SK-N-SH treated with all-trans-retinoic acid at 6 μM for 48 hours (cell line): ENCODE measurements around the gene FAM8A1.

Experiments
- ISL1 ChIP-seq: fragments of 250-450 bp; sonication (Bioruptor Pico); IDR thresholded peaks from 2 replicates; pipeline ENCODE4 v2.1.2; 2022; ENCODE audit warnings: mild to moderate bottlenecking, moderate library complexity
- TCF4 ChIP-seq: fragments of 250-450 bp; sonication (Bioruptor Pico); IDR thresholded peaks from 2 replicates; pipeline ENCODE4 v1.8.0; 2021; ENCODE audit warnings: mild to moderate bottlenecking, moderate library complexity, borderline replicate concordance
- ZFP30 ChIP-seq: fragments of 450-650 bp; formaldehyde crosslinking; IDR thresholded peaks from 2 replicates; pipeline ENCODE4 v1.5.0; 2022; ENCODE audit warnings: mild to moderate bottlenecking, moderate library complexity
- TF ChIP-seq, protein P1 (sequence below): fragments of 250-450 bp; sonication (Bioruptor Pico); IDR thresholded peaks from 2 replicates; pipeline ENCODE4 v1.8.0; 2021; ENCODE audit warnings: low read depth, mild to moderate bottlenecking, moderate library complexity, borderline replicate concordance

DNA sequence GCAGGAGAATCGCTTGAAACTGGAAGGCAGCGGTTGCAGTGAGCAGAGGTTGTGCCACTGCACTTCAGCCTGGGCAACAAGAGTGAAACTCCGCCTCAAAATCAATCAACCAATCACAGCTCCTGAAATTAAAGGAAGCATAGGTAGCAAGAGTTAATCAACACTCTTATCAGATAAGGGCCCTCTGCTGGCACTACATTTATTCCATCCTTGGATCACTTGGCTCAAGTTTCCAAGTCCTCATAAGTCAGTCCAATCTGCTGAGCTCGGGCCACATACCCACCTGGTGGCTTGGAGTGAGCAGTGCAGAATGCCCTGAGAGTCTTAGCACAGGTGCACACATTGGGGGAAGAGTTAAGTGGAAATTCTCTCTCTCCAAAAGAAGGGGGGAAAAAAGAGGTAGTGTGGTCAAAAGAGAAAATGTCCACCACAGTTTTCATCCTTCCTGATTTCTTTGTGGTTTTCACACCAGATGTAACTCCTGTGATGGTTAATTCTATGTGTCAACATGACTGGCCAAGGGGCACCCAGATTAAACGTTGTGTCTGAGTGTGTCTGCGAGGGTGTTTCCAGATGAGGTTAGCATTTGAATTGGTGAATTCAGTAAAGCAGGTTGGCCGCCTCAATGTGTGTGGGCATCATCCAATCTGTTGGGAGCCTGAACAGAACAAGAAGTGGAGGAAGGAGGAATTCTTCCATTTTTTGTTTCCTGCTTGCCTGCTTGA, 14.2 kb upstream of the FAM8A1 start:
- TF ChIP-seq, protein P1, sequence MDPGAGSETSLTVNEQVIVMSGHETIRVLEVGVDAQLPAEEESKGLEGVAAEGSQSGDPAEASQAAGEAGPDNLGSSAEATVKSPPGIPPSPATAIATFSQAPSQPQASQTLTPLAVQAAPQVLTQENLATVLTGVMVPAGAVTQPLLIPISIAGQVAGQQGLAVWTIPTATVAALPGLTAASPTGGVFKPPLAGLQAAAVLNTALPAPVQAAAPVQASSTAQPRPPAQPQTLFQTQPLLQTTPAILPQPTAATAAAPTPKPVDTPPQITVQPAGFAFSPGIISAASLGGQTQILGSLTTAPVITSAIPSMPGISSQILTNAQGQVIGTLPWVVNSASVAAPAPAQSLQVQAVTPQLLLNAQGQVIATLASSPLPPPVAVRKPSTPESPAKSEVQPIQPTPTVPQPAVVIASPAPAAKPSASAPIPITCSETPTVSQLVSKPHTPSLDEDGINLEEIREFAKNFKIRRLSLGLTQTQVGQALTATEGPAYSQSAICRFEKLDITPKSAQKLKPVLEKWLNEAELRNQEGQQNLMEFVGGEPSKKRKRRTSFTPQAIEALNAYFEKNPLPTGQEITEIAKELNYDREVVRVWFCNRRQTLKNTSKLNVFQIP: no peak
- TF ChIP-seq ZFP30 (no peak), TCF4 (CRISPR knock-in tag) (no peak), ISL1 (no peak)
